Muscle of arm (tissue), 12 donors: ENCODE data around the gene GFRA1. TPM values are rescaled to one million over a fixed set of nuclear protein-coding genes. Genes with fewer than 3 reads are reported as not detected.

Experiments
- DNase-seq: peaks from one replicate; pipeline ENCODE4 v3.0.0-alpha.2; 2013
- polyA plus RNA-seq, 12 donors: library from polyadenylated mRNA; unstranded; fragments of 120-200 nt; gene quantifications; one replicate each; pipeline ENCODE4 v1.2.1, GENCODE V29; 2013; ENCODE audit not compliant: insufficient read length in 12 of 12

GFRA1 gene
- polyA plus RNA-seq, 12 donors = 29.9 to 45.1 (median 35.1) TPM; not detected in 1

DNA sequence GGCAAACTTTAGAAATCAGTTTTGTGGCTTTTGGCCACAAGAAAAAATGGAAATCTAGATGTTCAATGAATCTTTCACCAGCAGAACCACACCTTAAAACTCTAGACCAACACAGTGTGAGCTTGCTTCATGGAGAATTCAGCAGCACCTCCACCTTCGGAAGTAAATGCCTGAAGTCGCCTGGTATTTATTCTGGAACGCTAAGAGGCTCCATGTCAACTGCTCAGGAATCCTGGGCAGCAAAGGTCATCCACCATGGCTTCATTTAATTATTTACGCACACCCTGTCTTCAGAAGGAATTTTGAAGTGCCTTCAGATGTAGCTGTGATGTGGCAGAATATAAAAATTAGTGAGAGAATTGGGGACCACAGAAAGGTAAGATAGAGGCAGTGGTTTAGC, 167.7 kb downstream of the GFRA1 start:
- no peak for DNase-seq

DNA sequence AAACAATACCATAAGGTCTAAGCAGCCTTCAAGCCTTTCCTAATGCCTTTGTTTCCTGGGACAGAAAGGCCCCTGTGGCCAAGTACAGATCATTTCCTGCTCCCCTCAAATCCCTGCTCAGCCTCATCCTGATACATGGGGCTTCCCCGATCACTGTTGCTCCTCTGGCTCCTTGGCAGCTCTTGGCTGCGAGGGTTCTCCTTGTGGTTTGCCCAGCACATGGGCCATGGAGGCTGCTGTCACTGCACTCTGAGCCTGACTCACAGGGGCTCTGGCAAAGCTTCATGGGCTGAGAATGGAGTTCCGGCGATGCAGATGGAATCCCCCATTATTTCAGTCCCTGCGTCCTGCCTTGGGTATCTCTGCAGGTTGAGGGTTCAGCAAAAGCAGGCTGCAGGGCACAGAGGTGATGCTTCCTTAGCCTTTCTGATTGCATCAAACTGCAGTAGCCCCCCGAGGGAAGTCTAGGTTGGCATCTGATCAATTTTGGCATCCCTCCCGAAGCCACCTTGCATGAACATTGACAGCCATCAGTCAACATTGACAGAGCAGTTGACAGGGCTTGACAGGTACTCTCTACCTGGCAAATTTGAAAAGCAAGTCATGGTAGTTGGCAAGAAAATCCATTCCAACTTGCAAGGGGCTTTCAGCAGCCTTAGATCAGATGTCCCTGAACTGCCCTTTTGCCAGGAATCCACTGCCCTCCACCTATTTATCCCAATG, 168.6 kb downstream of the GFRA1 start:
- DNase-seq = no peak

- no peak for DNase-seq
Observed at GRCh38 chr10:116103668-116104067, 169.3 kb downstream of the GFRA1 start.

- DNase-seq = no peak
Observed at GRCh38 chr10:116101616-116102315, 171.2 kb downstream of the GFRA1 start.

GRCh38 chr10:116100984-116101383, 172.0 kb downstream of the GFRA1 start:
- DNase-seq = no peak

DNA sequence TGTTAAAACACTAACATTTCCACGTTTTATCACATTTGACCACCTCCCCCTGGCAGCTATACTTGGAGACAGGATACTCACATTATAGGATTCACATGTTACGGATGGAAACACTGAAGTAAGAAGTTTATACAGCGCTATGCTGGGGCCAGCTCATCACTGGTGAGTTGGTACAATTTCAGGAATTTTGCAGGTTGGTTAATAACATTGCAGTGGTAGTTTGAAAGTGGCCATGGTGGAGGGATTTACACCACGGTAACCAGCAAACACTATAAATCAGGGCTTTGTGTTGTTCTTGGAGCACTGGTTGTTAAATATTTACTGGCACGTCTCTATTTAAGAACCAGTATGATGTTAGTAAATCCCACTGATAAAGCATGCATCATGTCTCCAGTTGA, 174.0 kb downstream of the GFRA1 start:
- DNase-seq = no peak

DNA sequence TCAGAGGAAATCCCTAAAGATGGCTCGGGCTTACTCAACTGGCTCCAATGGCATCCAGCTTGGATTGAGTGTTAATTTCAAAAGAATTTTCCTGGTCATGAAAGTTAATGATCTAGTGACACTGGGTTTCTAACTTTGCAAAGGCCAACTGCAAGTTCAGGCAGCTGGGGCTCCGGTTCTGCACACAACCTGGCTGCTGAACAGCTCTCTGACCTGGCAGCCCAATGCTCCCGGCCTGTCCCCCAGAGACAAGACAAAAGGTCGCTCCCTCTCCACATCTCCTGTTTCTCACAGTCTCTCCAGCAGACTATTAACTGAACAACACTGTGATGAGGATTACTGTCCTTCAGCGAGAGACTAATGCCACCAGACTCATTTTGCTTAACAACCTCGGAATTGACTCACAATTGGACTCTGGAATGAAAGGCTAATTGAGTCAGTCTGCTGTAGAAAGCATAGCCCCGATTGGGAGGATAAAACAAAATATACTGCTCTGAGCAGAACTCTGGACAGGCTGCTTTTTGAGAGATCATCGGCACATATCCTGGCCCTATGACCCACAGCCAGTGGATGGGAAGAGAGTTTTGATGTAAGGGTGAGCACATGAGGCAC, 174.5 kb downstream of the GFRA1 start:
- no peak for DNase-seq

DNA sequence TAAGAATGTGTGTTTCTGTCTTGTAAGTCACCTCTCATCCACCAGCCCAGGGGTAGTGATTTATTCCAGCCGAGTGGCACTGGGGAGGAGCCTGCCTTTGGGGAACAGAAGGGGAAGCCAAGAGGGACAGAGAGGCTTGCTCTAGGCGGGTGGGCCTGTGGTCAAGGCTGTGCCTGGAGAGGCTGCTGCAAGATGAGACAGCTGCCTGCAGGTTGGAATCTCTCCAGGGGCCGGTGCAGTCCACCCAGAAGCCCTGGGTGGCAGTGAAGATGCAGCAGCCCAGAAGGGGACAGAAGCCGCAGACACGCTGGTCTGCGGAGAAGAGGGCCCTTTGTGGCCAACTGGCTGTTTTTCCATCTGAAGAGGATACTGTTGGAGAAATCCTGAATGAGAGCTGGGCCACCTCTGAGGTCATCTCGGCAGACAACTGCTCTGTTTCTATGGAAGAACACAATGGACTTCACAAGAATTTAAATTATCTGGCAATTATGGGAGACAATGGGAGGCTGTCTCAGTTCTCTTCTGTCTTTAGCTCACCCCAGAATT, 175.7 kb downstream of the GFRA1 start:
- DNase-seq = no peak

GRCh38 chr10:116096526-116096925, 176.5 kb downstream of the GFRA1 start:
- DNase-seq = no peak

DNA sequence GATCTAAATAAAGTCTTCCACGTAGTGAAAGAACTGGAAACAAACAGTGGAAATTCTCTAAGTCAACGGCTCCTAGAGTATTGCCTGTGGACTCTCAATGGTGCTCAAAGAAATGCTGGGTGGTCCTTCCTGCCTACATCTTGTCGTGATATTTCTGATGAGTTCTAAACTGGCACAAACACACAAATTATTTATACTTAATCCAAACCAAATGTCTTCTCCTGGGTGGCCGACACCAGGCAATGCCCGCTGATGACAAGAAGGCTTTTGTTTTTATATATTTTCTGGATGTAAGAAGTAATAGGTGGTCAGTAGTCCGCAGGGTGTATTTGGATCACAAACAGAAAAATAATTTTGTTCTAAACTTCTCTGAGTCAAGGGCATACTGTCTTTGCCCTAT, 178.7 kb downstream of the GFRA1 start:
- no peak for DNase-seq

GRCh38 chr10:116093031-116093430, 180.0 kb downstream of the GFRA1 start:
- no peak for DNase-seq

GRCh38 chr10:116088985-116089384, 184.0 kb downstream of the GFRA1 start:
- no peak for DNase-seq

DNA sequence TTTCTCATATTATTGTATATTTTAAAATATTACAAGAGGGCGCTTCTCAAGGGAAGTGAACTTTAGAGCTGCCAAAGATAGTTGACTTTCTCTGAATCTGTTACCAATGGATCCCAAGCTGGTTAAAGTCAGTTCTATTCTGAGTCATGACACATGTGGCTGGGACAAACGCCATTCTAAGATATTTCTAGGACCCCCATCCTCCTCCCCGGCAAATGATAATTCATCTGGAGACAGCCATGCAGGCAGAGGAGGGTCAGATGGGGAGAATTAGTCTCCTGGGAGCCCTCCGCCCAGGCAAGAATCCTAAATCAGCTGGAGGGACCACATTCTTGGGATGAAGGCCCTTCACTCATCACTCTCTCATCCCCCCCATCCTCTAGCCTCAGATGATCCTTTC, 187.7 kb downstream of the GFRA1 start:
- DNase-seq = no peak

- no peak for DNase-seq
Observed at GRCh38 chr10:116084161-116084560, 188.8 kb downstream of the GFRA1 start.

DNA sequence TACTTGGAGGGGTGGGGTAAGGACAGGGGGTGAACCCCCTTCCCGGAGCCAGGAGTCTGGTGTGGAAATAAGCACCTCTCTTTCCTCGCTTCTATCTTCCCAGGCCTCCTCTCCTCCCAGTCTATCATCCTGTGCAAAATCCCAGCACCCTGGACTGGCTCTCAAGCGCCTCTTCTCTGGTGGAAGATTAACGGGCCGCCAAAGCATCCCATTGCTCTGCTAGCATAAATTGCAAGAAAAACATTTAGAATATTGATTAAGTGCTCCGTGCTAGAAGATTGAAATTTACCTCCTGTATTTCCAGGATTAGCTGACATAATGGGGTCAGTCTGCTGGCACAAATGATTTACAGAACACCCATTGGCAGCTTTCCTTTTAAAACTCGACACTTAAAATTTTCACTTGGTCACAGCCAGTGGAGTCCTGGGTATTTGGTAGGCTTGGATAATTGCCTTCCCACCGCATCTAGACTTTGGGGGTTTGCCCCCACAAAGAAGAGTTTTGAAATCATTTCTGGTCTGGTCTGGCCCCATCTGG, 189.7 kb downstream of the GFRA1 start:
- DNase-seq = no peak

DNA sequence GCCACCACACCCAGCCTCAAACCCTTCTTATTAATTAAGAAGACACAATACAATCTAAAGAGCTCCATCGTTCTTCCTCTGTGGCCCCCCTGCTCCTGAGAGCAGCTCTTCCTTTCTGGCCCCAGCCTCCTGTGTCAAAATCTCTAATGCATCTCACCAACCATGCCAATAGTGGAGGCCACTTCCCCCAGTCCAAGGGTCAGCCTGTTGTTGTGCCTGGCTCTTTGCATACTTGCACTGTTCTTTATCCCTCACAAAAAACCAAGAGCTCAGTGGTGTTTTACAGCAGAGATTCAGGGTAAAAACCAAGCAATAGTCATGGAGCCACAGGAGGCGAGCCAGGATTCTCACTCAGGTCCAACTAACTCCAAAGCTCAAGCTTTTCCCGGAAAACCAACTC, 190.2 kb downstream of the GFRA1 start:
- DNase-seq = no peak

DNA sequence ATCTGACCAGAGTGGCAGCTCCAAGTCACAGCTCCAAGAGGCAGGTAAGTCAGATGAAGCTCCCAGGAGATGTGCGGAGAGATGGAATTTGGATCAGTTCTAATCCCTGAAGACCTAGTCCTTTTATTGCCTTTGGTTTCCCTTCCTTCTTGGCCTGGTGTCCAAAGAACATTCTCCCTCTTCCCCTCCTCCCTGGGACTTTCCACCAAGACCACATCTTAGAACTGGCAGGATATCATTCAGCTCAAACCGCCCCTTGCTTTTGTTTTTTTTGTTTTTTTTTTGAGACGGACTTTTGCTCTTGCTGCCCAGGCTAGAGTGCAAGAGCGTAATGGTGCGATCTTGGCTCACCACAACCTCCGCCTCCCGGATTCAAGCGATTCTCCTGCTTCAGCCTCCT, 190.8 kb downstream of the GFRA1 start:
- DNase-seq = no peak

GRCh38 chr10:116080553-116080952, 192.5 kb downstream of the GFRA1 start:
- no peak for DNase-seq

- DNase-seq = no peak
Observed at GRCh38 chr10:116079355-116079754, 193.7 kb downstream of the GFRA1 start.

GRCh38 chr10:116076621-116077020, 196.4 kb downstream of the GFRA1 start:
- DNase-seq = no peak

DNA sequence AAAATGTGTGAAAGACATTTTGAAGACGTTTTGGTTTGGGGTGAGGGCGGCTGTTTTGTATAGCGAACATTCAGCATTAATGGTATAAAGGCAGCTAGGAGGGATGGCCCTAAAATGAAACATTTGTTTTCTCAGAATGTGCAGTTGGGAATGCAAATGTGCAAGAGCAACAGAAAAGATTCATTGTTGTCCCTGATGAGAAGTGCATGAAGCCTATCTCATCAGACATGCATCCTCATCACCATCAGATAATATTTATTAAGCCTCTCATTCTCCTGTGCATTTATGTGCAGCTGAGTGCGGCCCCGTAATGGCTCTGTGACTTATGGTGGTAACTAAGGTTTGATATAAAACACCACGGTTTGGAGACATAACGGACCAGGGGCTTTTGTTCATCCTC, 199.5 kb downstream of the GFRA1 start:
- DNase-seq = no peak

DNA sequence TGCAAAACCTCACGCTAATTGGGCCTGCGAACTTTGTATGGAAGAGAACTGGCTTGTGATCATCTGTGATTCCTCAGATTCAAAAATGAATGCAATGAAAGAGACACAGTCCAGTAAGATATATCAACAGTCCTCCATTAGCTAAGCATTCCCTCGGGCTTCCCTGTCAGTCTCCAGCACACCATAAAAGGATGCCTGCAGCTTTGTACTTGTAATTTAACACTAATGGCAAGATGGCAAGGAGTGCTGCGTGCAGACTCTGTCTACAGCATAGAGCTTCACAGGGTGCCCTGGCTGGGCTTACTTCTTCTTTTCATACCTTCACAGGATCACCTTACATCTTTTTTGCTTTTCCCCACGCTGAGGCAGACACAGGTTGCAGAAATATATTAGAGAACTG, 200.0 kb downstream of the GFRA1 start:
- no peak for DNase-seq
